Testis (tissue), 2 donors: ENCODE measurements around the gene AQP5.

Experiments
- POLR2A ChIP-seq: fragments of 450-650 bp; IDR thresholded peaks from one replicate; pipeline ENCODE4 v1.6.1; 2017; ENCODE audit warnings: antibody characterized with exemption, mild to moderate bottlenecking, moderate library complexity
- TF ChIP-seq, protein P1 (sequence below), 3 experiments: fragments of 450-650 bp in 2 of 3; fragments of 200-600 bp in 1 of 3; sonication (generic) in 1 of 3; IDR thresholded peaks; one replicate each; pipeline ENCODE4 v1.5.1; 2016 to 2019; ENCODE audit warnings: antibody characterized with exemption in 3 of 3, mild to moderate bottlenecking in 2 of 3, moderate library complexity in 1 of 3

DNA sequence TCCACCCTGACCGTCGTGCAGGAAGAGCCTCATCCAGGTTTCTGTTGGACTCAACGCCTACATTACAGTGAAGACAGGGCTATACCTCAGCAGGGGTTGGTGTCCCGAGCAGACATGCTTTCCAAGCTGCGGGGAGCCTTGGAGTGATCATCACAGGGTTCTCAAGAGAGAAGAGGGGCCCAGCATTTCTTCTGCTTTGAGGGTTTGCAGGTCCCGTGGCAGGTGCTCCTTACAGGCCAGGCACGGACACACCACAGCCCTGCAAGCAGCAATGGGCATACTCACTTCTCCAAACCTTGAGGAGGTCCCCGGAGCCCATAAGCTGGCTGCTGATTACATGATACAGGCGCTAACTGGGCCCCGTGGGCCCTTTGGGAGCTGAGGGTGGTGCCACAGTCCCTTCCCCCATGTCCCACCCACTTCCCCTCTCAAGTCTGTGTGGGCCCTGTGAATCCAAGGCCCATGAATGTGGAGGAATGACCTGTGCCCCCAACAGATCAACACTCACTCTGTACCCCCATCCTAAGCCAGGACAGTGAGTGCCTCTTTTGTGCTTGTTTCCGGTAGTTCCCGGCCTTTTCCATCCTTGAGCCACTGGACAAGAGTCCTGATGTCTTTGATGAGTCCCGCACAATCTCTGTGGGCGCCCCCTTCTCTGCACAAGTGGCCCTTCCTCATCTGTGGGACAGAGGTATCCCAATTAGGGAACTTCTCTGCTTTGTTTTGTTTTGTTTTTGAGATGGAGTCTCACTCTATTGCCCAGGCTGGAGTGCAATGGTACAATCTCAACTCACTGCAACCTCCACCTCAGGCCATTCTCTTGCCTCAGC lies 10.0 kb upstream of the AQP5 start:
- TF ChIP-seq POLR2A: no peak
- TF ChIP-seq, protein P1, sequence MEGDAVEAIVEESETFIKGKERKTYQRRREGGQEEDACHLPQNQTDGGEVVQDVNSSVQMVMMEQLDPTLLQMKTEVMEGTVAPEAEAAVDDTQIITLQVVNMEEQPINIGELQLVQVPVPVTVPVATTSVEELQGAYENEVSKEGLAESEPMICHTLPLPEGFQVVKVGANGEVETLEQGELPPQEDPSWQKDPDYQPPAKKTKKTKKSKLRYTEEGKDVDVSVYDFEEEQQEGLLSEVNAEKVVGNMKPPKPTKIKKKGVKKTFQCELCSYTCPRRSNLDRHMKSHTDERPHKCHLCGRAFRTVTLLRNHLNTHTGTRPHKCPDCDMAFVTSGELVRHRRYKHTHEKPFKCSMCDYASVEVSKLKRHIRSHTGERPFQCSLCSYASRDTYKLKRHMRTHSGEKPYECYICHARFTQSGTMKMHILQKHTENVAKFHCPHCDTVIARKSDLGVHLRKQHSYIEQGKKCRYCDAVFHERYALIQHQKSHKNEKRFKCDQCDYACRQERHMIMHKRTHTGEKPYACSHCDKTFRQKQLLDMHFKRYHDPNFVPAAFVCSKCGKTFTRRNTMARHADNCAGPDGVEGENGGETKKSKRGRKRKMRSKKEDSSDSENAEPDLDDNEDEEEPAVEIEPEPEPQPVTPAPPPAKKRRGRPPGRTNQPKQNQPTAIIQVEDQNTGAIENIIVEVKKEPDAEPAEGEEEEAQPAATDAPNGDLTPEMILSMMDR (IDR thresholded peaks at IDR 0.05): no peak
